G401 (cell line): ENCODE results near the gene CALHM6. TPM values are rescaled to one million over a fixed set of nuclear protein-coding genes. Genes with fewer than 3 reads are reported as not detected.

Experiments
- total RNA-seq: library from RNA; depleted of rRNA; stranded (reverse); fragments of >200 nt; shearing (Covaris generic); gene quantifications from 2 replicates; pipeline ENCODE4 v1.2.3, GENCODE V29; 2014; rRNA removed

The CALHM6 gene
- total RNA-seq, 1 experiment from 2014 or later, result not detected

Other genes starting within 250 kb of the CALHM6 start
- gene TSPYL4, start 207.3 kb upstream of the CALHM6 start, total RNA-seq, result 10.5 and 14.0 TPM in 2 replicates
- gene TSPYL1, start 181.4 kb upstream of the CALHM6 start, total RNA-seq, result 99.1 and 131 TPM in 2 replicates
- gene DSE, start 90.4 kb upstream of the CALHM6 start, total RNA-seq, result 30.2 and 37.8 TPM in 2 replicates
- under 0.01 TPM in 2 replicates for gene CALHM5, start 50.3 kb downstream of the CALHM6 start, total RNA-seq
- gene TRAPPC3L, start 84.3 kb downstream of the CALHM6 start, total RNA-seq, result not detected in 2 replicates
- not detected in 2 replicates for gene CALHM4, start 92.4 kb downstream of the CALHM6 start, total RNA-seq
- gene RWDD1, start 110.1 kb downstream of the CALHM6 start, total RNA-seq, result 36.6 and 50.3 TPM in 2 replicates
- gene RSPH4A, start 155.1 kb downstream of the CALHM6 start, total RNA-seq, result 0.31 and 1.3 TPM in 2 replicates
- 7.0 and 13.9 TPM in 2 replicates for gene ZUP1, start 207.4 kb downstream of the CALHM6 start, total RNA-seq
- gene KPNA5, start 219.8 kb downstream of the CALHM6 start, total RNA-seq, result 15.4 and 20.5 TPM in 2 replicates